ENCODE results near the gene CDH4. TPM values are rescaled to one million over a fixed set of nuclear protein-coding genes. Genes with fewer than 3 reads are reported as not detected.

Gene CDH4
- polyA plus RNA-seq, 4 donors, result 6.1 to 8.9 (median 6.8) TPM

GRCh38 chr20:61670274-61670673 is 418.2 kb downstream of the CDH4 start:
- DNase-seq (ENCODE audit: low read depth in 4 of 4, low spot score in 3 of 4), result no peak

- no peak for DNase-seq (ENCODE audit: low read depth in 4 of 4, low spot score in 3 of 4)
Measured at GRCh38 chr20:61671559-61671958, 419.5 kb downstream of the CDH4 start.

- no peak for DNase-seq (ENCODE audit: low read depth in 4 of 4, low spot score in 3 of 4)
Measured at GRCh38 chr20:61673152-61673847, 421.2 kb downstream of the CDH4 start.

GRCh38 chr20:61674121-61674520 is 422.1 kb downstream of the CDH4 start:
- no peak for DNase-seq (ENCODE audit: low read depth in 4 of 4, low spot score in 3 of 4)

GRCh38 chr20:61674688-61675087 is 422.6 kb downstream of the CDH4 start:
- no peak for DNase-seq (ENCODE audit: low read depth in 4 of 4, low spot score in 3 of 4)

- no peak for DNase-seq (ENCODE audit: low read depth in 4 of 4, low spot score in 3 of 4)
Measured at GRCh38 chr20:61677928-61678327, 425.9 kb downstream of the CDH4 start.

GRCh38 chr20:61678437-61678836 is 426.4 kb downstream of the CDH4 start:
- no peak for DNase-seq (ENCODE audit: low read depth in 4 of 4, low spot score in 3 of 4)

- no peak for DNase-seq (ENCODE audit: low read depth in 4 of 4, low spot score in 3 of 4)
Measured at GRCh38 chr20:61679473-61679872, 427.4 kb downstream of the CDH4 start.

GRCh38 chr20:61680096-61680495 is 428.0 kb downstream of the CDH4 start:
- DNase-seq (ENCODE audit: low read depth in 4 of 4, low spot score in 3 of 4), result no peak

GRCh38 chr20:61682114-61682995 is 430.3 kb downstream of the CDH4 start:
- DNase-seq (ENCODE audit: low read depth in 4 of 4, low spot score in 3 of 4), result no peak

- no peak for DNase-seq (ENCODE audit: low read depth in 4 of 4, low spot score in 3 of 4)
Measured at GRCh38 chr20:61682996-61683681, 431.1 kb downstream of the CDH4 start.

- no peak for DNase-seq (ENCODE audit: low read depth in 4 of 4, low spot score in 3 of 4)
Measured at GRCh38 chr20:61683721-61684120, 431.7 kb downstream of the CDH4 start.

- no peak for DNase-seq (ENCODE audit: low read depth in 4 of 4, low spot score in 3 of 4)
Measured at GRCh38 chr20:61684136-61684535, 432.1 kb downstream of the CDH4 start.

- no peak for DNase-seq (ENCODE audit: low read depth in 4 of 4, low spot score in 3 of 4)
Measured at GRCh38 chr20:61684583-61685235, 432.6 kb downstream of the CDH4 start.

- no peak for DNase-seq (ENCODE audit: low read depth in 4 of 4, low spot score in 3 of 4)
Measured at GRCh38 chr20:61685462-61685861, 433.4 kb downstream of the CDH4 start.

GRCh38 chr20:61686051-61686936 is 434.2 kb downstream of the CDH4 start:
- no peak for DNase-seq (ENCODE audit: low read depth in 4 of 4, low spot score in 3 of 4)

- DNase-seq (ENCODE audit: low read depth in 4 of 4, low spot score in 3 of 4), result no peak
Measured at GRCh38 chr20:61688411-61688810, 436.4 kb downstream of the CDH4 start.

- DNase-seq (ENCODE audit: low read depth in 4 of 4, low spot score in 3 of 4), result no peak
Measured at GRCh38 chr20:61690150-61690549, 438.1 kb downstream of the CDH4 start.

GRCh38 chr20:61690993-61691838 is 439.2 kb downstream of the CDH4 start:
- no peak for DNase-seq (ENCODE audit: low read depth in 4 of 4, low spot score in 3 of 4)
